NCI-H128 (cell line): Measurements from ENCODE around the gene UBE2Q2.
"Not testable (repeated sequence)": the region's sequence is repeated elsewhere in the genome, so short reads cannot be mapped to it uniquely, and the experiment has no call there.

ENCODE experiments used
- DNase-seq: peaks from one replicate; lab custom pipeline; 2025; ENCODE audit not compliant: unreplicated experiment; lab: John Stamatoyannopoulos, UW

Gene UBE2Q2

DNA sequence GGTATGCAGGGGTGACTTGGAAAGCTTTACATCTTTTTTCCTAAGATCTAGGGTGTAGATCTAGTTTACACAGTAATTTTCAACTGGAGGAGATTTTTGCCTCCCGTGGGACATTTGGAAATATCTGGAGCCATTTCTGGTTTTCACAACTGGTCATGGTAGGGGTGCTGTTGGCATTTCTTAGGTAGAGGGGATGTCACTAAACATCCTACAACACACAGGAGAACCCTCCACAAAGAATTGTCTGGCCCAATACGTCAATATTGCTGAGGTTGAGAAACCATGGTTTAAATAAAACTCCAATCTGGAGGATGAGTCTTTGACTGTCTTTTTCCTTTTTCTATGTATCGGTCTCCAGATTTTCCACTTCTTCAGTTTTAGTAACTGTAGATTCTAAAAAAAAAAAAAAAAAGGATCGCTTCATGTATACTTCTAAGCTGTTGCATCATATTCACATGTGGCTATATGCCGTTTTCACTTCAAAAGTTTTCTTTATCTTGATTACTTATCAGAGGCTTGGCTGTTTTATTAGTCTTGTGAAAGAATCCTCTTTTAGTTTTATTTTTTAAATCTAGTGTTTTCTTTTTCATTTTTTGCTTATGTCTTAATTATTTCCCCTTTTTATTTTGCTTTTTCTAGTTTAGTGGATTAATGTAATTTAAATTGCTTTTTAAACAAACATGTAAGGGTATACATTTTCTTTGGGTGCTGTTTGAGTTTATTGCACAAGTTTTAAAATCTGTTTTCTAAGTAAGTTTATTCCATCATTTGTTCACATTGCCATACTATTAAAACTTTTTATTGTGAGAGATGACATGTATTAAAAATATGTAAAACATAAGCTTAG, 21.2 kb downstream of the UBE2Q2 start:
- no peak for DNase-seq

DNA sequence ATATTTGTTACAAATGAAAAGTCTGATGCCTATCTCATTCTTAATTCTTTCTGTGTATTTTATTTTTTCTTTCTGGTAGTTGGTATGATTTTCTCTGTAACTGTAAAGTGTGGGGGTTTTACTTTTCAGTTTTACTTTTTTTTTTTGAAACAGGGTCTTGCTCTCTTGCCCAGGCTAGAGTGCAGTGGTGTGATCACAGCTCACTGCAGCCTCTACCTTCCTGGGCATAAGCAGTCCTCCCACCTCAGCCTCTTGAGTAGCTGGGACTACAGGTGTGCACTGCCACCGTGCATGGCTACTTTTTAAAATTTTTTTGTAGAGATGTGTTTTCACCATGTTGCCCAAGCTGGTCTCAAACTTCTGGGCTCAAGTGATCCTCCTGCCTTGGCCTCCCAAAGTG, 22.8 kb downstream of the UBE2Q2 start:
- DNase-seq: not testable (repeated sequence)

- no peak for DNase-seq
Measured at GRCh38 chr15:75866916-75867315, 23.7 kb downstream of the UBE2Q2 start.

- DNase-seq: no peak
Measured at GRCh38 chr15:75867449-75867848, 24.2 kb downstream of the UBE2Q2 start.

- no peak for DNase-seq
Measured at GRCh38 chr15:75868019-75868418, 24.8 kb downstream of the UBE2Q2 start.

DNA sequence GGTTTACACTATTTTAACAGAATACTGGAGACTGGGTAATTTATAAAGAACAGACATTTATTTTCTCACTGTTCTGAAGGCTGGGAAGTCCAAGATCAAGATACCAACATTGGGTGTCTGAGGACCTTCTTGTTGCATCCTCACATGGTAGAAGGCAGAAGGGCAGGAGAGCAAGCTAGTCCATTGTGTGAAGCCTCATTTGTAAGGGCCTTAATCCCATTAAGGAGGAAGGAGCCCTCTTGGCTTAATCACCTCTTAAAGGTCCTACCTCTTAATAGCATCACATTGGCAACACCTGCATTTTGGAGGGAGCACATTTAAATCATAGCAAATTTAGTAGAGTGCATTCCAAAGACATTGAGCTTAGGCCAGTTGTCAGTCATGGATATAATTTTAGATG, 26.2 kb downstream of the UBE2Q2 start:
- no peak for DNase-seq

GRCh38 chr15:75871589-75871988, 28.3 kb downstream of the UBE2Q2 start:
- not testable (repeated sequence) for DNase-seq

- DNase-seq: no peak
Measured at GRCh38 chr15:75872403-75872990, 29.2 kb downstream of the UBE2Q2 start.

GRCh38 chr15:75884041-75884440, 40.8 kb downstream of the UBE2Q2 start:
- no peak for DNase-seq

DNA sequence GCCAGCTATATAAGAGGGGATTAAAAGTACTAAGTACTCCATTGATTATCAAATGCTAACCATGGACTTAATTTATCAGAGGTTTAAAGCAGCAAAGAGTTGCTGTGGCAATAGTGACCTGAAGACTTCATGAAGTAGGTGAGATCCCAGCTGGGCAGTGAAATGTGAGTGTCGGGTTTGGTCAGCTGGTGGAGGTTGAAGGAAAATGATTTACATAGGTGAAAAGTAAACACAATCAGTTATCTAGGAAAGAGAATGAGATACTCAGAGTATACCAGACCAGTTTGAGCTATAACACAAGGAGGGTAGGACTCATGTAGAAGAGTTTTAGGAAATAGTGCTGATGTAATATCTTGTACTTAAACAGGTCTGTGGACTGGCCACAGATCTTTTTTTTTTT, 43.9 kb downstream of the UBE2Q2 start:
- no peak for DNase-seq

- DNase-seq: no peak
Measured at GRCh38 chr15:75891895-75892294, 48.6 kb downstream of the UBE2Q2 start.

DNA sequence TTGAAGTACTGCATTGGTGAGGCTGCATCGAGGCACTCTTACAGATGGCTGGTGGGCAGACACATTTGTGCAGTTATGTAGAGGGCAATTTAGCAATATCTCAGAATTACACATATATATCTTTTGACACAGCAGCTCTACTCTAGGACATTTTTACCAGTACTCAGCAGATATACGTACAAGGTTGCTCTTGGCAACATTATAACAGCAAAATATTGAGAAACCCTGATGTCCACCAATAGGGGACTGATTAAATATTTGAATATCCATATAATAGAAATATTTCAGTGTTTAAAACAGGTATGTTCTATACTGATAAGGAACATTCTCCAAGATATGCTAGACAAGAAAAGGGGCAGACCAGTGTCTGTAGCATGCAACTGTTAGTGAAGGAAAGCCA, 52.5 kb downstream of the UBE2Q2 start:
- DNase-seq: no peak

DNA sequence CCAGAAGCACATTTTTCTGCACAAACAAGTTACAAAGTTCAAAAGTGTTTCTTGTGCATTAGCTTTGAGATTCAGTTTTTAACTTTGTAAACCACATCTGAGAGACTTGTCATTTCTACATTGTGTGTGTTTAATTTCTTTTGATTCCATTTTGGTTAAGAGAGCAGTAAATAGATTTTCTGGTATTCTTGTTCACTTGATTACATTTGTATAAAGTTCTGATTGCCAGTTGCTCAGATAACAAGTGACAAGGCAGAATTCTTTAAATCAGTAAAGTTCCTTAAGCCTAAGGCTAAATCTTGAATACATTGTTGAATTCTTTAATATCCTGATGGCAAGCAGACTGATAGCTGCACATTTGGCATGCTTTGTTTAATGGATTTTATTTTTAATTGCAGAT, 57.3 kb downstream of the UBE2Q2 start:
- no peak for DNase-seq

DNA sequence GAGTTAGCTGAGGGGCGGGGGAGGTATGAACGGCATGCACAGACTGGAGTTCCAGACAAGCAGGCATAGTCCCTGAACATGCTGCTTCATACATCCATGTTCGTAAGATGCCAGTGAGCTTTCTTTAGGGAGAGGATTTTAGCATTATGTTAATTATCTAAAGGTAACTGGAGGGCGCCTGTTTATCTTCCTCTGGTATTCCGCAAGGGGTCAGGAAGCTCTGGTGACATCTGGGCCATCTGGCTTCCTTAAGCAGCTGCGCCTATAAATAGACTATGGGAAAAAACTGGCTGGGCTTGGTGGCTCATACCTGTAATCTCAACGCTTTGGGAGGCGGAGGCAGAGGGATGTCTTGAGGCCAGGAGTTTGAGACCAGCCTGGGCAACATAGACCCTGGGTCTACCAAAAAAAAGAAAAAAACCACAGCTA, 58.9 kb downstream of the UBE2Q2 start:
- DNase-seq: no peak

DNA sequence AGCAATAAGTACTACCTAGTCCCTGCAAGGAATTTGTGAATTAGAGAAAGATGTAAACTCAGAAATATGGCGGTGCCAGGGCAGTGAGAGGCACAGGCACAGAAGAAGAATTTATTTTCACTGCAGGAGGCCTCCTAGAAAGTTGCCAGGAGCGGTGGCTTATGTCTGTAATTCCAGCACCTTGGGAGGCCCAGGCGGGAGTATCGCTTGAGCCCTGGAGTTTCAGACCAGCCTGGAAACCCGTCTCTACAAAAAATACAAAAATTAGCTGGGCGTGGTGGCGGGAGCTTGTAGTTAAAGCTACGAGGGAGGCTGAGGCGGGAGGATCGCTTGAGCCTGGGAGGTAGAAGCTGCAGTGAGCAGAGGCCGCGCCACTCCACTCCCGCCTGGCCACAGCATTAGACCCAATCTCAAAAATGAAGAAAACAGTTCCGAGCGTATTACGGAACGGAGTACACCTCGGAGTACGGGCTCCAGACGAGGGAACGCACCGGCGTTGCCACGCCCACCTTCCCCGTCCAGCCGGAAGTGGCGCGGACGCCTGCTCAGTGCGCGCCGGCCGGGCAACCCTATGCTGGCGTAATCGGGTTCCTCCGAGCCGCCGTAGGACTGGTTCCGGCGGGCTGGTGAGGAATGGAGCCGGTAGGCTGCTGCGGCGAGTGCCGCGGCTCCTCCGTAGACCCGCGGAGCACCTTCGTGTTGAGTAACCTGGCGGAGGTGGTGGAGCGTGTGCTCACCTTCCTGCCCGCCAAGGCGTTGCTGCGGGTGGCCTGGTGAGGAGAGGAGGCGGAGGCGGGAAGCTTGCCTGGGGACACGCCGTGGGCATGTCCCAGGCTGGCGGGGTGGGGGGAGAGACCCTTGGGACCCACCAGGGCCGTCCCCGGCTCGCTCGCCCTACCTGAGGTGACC, 60.3 kb downstream of the UBE2Q2 start, which contains the start of gene FBXO22:
FBXO22 (plus strand) TSS at position 548 of the 909 bp plus-strand sequence; CDS start at position 634, 86 bp downstream.
- peak; percentile 77 for DNase-seq

GRCh38 chr15:75905231-75905630, 62.0 kb downstream of the UBE2Q2 start:
- no peak for DNase-seq

GRCh38 chr15:75910355-75910754, 67.1 kb downstream of the UBE2Q2 start:
- DNase-seq: not testable (repeated sequence)

DNA sequence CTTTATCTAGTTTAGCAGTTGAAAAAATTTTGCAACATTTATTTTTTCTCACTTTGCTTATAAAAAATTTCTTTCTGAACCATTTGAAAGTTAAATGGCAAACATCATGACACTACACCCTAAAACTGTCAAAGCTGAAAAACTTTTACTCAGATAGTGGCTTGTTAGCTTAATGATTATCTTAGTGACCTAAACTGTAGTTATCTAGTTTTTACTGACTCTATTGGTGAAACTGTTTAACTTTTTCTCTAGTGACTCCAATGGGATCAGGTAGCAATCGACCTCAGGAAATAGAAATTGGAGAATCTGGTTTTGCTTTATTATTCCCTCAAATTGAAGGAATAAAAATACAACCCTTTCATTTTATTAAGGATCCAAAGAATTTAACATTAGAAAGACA, 73.7 kb downstream of the UBE2Q2 start:
- no peak for DNase-seq

- no peak for DNase-seq
Measured at GRCh38 chr15:75918135-75918534, 74.9 kb downstream of the UBE2Q2 start.

DNA sequence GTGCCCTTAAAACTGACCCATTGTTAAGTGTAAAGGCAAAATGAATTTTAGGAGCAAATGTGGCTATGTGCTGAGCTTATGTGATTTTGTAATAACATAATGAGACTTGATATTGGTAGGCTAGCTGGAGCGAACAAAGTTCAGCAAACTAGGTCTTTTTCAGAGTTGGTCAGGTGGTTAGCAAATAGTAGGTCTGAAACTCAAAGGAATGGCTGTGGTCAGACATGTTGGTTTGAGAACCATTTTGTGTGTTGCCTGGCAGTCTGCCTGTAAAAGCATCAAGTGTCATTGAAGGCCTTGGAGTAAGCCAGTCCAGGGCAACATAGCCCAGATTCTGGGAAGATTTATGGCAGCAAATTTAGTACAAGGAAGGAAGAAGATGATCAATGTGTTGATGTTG, 76.8 kb downstream of the UBE2Q2 start:
- no peak for DNase-seq
